K562 (cell line): Measurements from ENCODE around the gene RPTOR. TPM values are rescaled to one million over a fixed set of nuclear protein-coding genes. Genes with fewer than 3 reads are reported as not detected.

ENCODE experiments used
- ATAC-seq: fragments of 200-7000 bp; cut with Tn5 transposase; 3 replicates; pipeline ENCODE4 v1.9.1; 2020; ENCODE audit warnings: moderate library complexity
- BruUV-seq: library from RNA; stranded (reverse); fragments of 400-500 nt; replicated peaks from 2 replicates; lab custom pipeline; 2021; lab: Mats Ljungman, UMichigan
- CTCF ChIA-PET: fragments of 300-600 bp; formaldehyde crosslinking; extraction: SDS; loops from one replicate; lab custom pipeline; 2021; ENCODE audit warnings: low intra/inter-chr PET ratio; lab: Yijun Ruan, JAX
- POLR2A ChIA-PET: fragments of 300-600, 350-650 bp; sonication (Branson Sonifier 250); formaldehyde crosslinking; extraction: SDS; loops from one replicate; lab custom pipeline; 2021; ENCODE audit warnings: antibody characterized with exemption, inconsistent platforms; lab: Yijun Ruan, JAX
- DNase-seq, 4 experiments: peaks; one replicate each; pipeline versions ENCODE4 v3.0.0 to v3.0.0-alpha.2; 2011 to 2018; ENCODE audit warnings: low spot score in 3 of 4, mixed read lengths in 3 of 4; ENCODE audit errors: extremely low read depth in 1 of 4
- FAIRE-seq: peaks from 2 replicates; lab custom pipeline; 2011; peaks lifted over from hg19 to GRCh38; lab: Jason Lieb, UNC
- H2AFZ ChIP-seq: 2 replicates; pipeline ENCODE4 v1.6.0; 2011; ENCODE audit warnings: low read depth, low read length, control low read depth, inconsistent platforms
- H3K27ac ChIP-seq: fragments of 200-600 bp; 3 replicates; pipeline ENCODE4 v1.8.0; 2011; ENCODE audit warnings: low read depth, mild to moderate bottlenecking, control low read depth, inconsistent platforms, low read length, moderate library complexity, mixed read lengths; ENCODE audit errors: extremely low read depth
- H3K27me3 ChIP-seq, 2 experiments: fragments of 300-600 bp in 1 of 2; 2 replicates in 1 of 2; 3 replicates in 1 of 2; pipeline versions ENCODE4 v1.6.0 to v1.8.0; 2011; ENCODE audit warnings: inconsistent platforms in 2 of 2, low read length in 2 of 2, mild to moderate bottlenecking in 1 of 2, mixed read lengths in 1 of 2, moderate library complexity in 1 of 2; ENCODE audit not compliant: control insufficient read depth in 2 of 2, insufficient read depth in 2 of 2
- H3K36me3 ChIP-seq: fragments of 300-600 bp; 3 replicates; pipeline ENCODE4 v1.8.0; 2011; ENCODE audit warnings: mild to moderate bottlenecking, low read length, inconsistent platforms; ENCODE audit not compliant: control insufficient read depth, insufficient read depth
- H3K4me1 ChIP-seq, 2 experiments: fragments of 200-600 bp in 1 of 2; replicated peaks in 1 of 2; 2 replicates in 1 of 2; 3 replicates in 1 of 2; pipeline versions ENCODE4 v1.5.1 to v1.8.0; 2011; ENCODE audit warnings: inconsistent platforms in 2 of 2, low read length in 2 of 2, mild to moderate bottlenecking in 1 of 2, mixed read lengths in 1 of 2, moderate library complexity in 1 of 2; ENCODE audit not compliant: control insufficient read depth in 2 of 2, insufficient read depth in 2 of 2
- H3K4me2 ChIP-seq: 2 replicates; pipeline ENCODE4 v1.6.1; 2011; ENCODE audit warnings: low read length, control low read depth, inconsistent platforms, mixed read lengths; ENCODE audit not compliant: insufficient read depth
- H3K4me3 ChIP-seq: fragments of 200-600 bp; sonication (generic), shearing (Covaris generic); 2 replicates; pipeline ENCODE4 v1.5.1; 2016; ENCODE audit warnings: control low read depth, inconsistent platforms
- H3K79me2 ChIP-seq: fragments of 200-600 bp; 3 replicates; pipeline ENCODE4 v1.8.0; 2011; ENCODE audit warnings: low read length, inconsistent platforms; ENCODE audit not compliant: control insufficient read depth, insufficient read depth
- H3K9ac ChIP-seq, 2 experiments: 2 replicates each; pipeline versions ENCODE4 v1.6.0 to v1.6.1; 2011; ENCODE audit warnings: low read depth in 2 of 2, low read length in 2 of 2, control low read depth in 1 of 2, inconsistent platforms in 1 of 2, mild to moderate bottlenecking in 1 of 2, mixed read lengths in 1 of 2; ENCODE audit not compliant: insufficient read depth in 1 of 2
- H3K9me1 ChIP-seq: one replicate; pipeline ENCODE4 v1.6.0; 2011; ENCODE audit warnings: inconsistent platforms, mild to moderate bottlenecking, low read length, moderate library complexity; ENCODE audit not compliant: control insufficient read depth, insufficient read depth
- H3K9me3 ChIP-seq: replicated peaks from 2 replicates; pipeline ENCODE4 v1.5.1; 2011; ENCODE audit warnings: low read depth, low read length, inconsistent platforms; ENCODE audit not compliant: control insufficient read depth, insufficient read depth
- H4K20me1 ChIP-seq: replicated peaks from 2 replicates; pipeline ENCODE4 v1.6.1; 2011; ENCODE audit warnings: low read length, inconsistent platforms, mixed read lengths; ENCODE audit not compliant: control insufficient read depth, insufficient read depth
- BACH1 ChIP-seq: fragments of 200-800 bp; sonication (Bioruptor generic); IDR thresholded peaks from 2 replicates; pipeline ENCODE4 v1.6.1; 2016; ENCODE audit warnings: missing genetic modification characterization, missing compliant biosample characterization
- CBFB ChIP-seq: sonication (generic); formaldehyde crosslinking; IDR thresholded peaks from 2 replicates; pipeline ENCODE4 v1.4.0; 2020; ENCODE audit warnings: mild to moderate bottlenecking, missing genetic modification reagents
- EP400 ChIP-seq: fragments of 450-650 bp; IDR thresholded peaks from 2 replicates; pipeline ENCODE4 v1.6.1; 2017; ENCODE audit warnings: antibody characterized with exemption, mild to moderate bottlenecking, moderate library complexity
- HCFC1 ChIP-seq: IDR thresholded peaks from 2 replicates; pipeline ENCODE4 v1.6.1; 2012; ENCODE audit warnings: low read depth, low read length, improper control_type of control experiment
- LARP7 ChIP-seq: fragments of 450-650 bp; IDR thresholded peaks from 2 replicates; pipeline ENCODE4 v1.6.1; 2016
- MAFF ChIP-seq: IDR thresholded peaks from 2 replicates; pipeline ENCODE4 v1.6.1; 2012; ENCODE audit warnings: low read length, improper control_type of control experiment
- MCM7 ChIP-seq, 2 experiments: fragments of 450-650 bp; IDR thresholded peaks; 2 replicates each; pipeline ENCODE4 v1.6.1; 2016 to 2018
- MXD1 ChIP-seq: fragments of 250-450 bp; sonication (Bioruptor Pico); IDR thresholded peaks from 2 replicates; pipeline ENCODE4 v1.8.0; 2021; ENCODE audit warnings: borderline replicate concordance, mild to moderate bottlenecking, moderate library complexity; ENCODE audit not compliant: poor library complexity, severe bottlenecking
- NR3C1 ChIP-seq: sonication (generic); formaldehyde crosslinking; IDR thresholded peaks from 2 replicates; pipeline ENCODE4 v1.8.1; 2022; ENCODE audit warnings: missing genetic modification reagents
- PRDM10 ChIP-seq: fragments of 450-650 bp; IDR thresholded peaks from 2 replicates; pipeline ENCODE4 v1.6.1; 2018; ENCODE audit not compliant: partially characterized antibody
- PTRF ChIP-seq: fragments of 450-650 bp; IDR thresholded peaks from 2 replicates; pipeline ENCODE4 v1.6.1; 2016; ENCODE audit warnings: mild to moderate bottlenecking, missing genetic modification characterization, missing compliant biosample characterization
- RCOR1 ChIP-seq, 2 experiments: IDR thresholded peaks; 2 replicates each; pipeline ENCODE4 v1.6.1; 2012; ENCODE audit warnings: low read depth in 2 of 2, low read length in 2 of 2, borderline replicate concordance in 1 of 2, improper control_type of control experiment in 1 of 2
- SP2 ChIP-seq: IDR thresholded peaks from 2 replicates; pipeline ENCODE4 v1.6.1; 2011; ENCODE audit warnings: mild to moderate bottlenecking, low read depth, low read length, moderate library complexity; ENCODE audit not compliant: poor library complexity, severe bottlenecking; ENCODE audit errors: extremely low read depth
- ZNF146 ChIP-seq: IDR thresholded peaks from one replicate; pipeline ENCODE4 v1.6.1; 2018; ENCODE audit warnings: missing compliant biosample characterization; ENCODE audit not compliant: unreplicated experiment
- ZNF518B ChIP-seq: fragments of 250-450 bp; sonication (Bioruptor Pico); IDR thresholded peaks from 2 replicates; pipeline ENCODE4 v1.5.0; 2021; ENCODE audit warnings: mild to moderate bottlenecking, moderate library complexity
- WGBS: fragments of 100-300 bp; shearing (Covaris generic); methylation state at CpG from one replicate; pipeline ENCODE4 v1.1.6; 2016; ENCODE audit warnings: low coverage, mixed read lengths; ENCODE audit not compliant: insufficient coverage; ENCODE audit errors: missing lambda C conversion rate; 5-methylcytosine and 5-hydroxymethylcytosine counted together
- in situ Hi-C: fragments of 300-500 bp; cut with MboI; formaldehyde crosslinking; loops from 4 replicates; pipeline ENCODE4 v1.15.0; 2018; ENCODE audit warnings: inconsistent platforms, mixed read lengths
- intact Hi-C: fragments of 100-400 bp; cut with micrococcal nuclease; formaldehyde crosslinking; loops from 2 replicates; pipeline ENCODE4 v1.14.2; 2022
- polyA plus RNA-seq, 8 experiments: library from polyadenylated mRNA; depleted of rRNA in 4 of 8; stranded (reverse) in 5 of 8; unstranded in 3 of 8; fragments of >200 nt; fragmentation: Nextera tagmentation in 2 of 8; fragmentation: Illumina TruSeq in 1 of 8; extraction: Ambion mirVana in 2 of 8; extraction: Trizol in 1 of 8; gene quantifications; 2 replicates each; pipeline versions ENCODE4 v1.2.1 to v1.2.3, GENCODE V29; 2011 to 2014; ENCODE audit warnings: inconsistent platforms in 1 of 8, missing spikeins in 1 of 8
- total RNA-seq, 7 experiments: library from RNA; depleted of rRNA in 6 of 7; stranded (reverse); fragments of >200 nt in 6 of 7; fragmentation: Illumina TruSeq in 2 of 7; extraction: Trizol in 2 of 7; gene quantifications; 2 replicates each; pipeline versions ENCODE4 v1.2.1 to v1.2.3, GENCODE V29; 2011 to 2021; ENCODE audit warnings: low replicate concordance in 1 of 7

RPTOR gene
- total and polyA plus RNA-seq, 9 of the 15 experiments (the other 6 are each of a cell fraction or from before 2014, with no cell fraction given), result 0.24 to 54.1 (median 10.2) TPM

- no peak overlapping the region for H3K27ac ChIP-seq
- H3K4me1 ChIP-seq, result no peaks in the 10 kb centered on the region
- TF ChIP-seq CBFB (CRISPR knock-in tag) (no peak), RCOR1 (IDR thresholded peaks at IDR 0.05; ENCODE audit: borderline replicate concordance in 1 of 2, low read depth in 2 of 2, low read length in 2 of 2) (no peak), MXD1 (CRISPR knock-in tag) (no peak), MAFF (no peak), BACH1 (tag) (no peak), NR3C1 (CRISPR knock-in tag) (no peak), PRDM10 (no peak), SP2 (no peak), EP400 (no peak), LARP7 (no peak), ZNF518B (CRISPR knock-in tag) (no peak), PTRF (tag) (no peak), MCM7 (IDR thresholded peaks at IDR 0.05) (no peak), HCFC1 (no peak), ZNF146 (CRISPR knock-in tag) (no peak)
Measured at GRCh38 chr17:80614332-80615047, 69.9 kb downstream of the RPTOR start.

More at GRCh38 chr17:80614332-80615047, 69.9 kb downstream of the RPTOR start:
- Histone ChIP-seq H3K9me3 (no peaks in the 10 kb centered on the region), H3K4me3 (no peak overlapping the region), H2AFZ (no peak overlapping the region), H3K27me3 (no peaks in the 10 kb centered on the region), H3K79me2 (peaks cover 77% of the 10 kb centered on the region), H3K36me3 (no peaks in the 10 kb centered on the region), H3K4me2 (no peak overlapping the region), H3K9me1 (no peaks in the 10 kb centered on the region), H3K9ac (no peak overlapping the region), H4K20me1 (peaks cover 14% of the 10 kb centered on the region; the same call in 1 of the 2 replicates)
- in situ Hi-C loops, result no loop called here
- DNase-seq (no peak), ATAC-seq (no peak), FAIRE-seq (no peak)
- ChIA-PET CTCF (no interaction called here), POLR2A (interaction anchor here (0.7 to 1.1 kb wide), 2 partner anchors 10 to 17 kb away, joined by 3 to 4 read pairs; no protein-coding TSS in a partner anchor)
- intact Hi-C loops, result no loop called here
- BruUV-seq, result no TSS peak
- 81% methylated on average over 12 of the region's 12 CpGs for WGBS
